Measurements from ENCODE around the gene TMC6. TPM values are rescaled to one million over a fixed set of nuclear protein-coding genes. Genes with fewer than 3 reads are reported as not detected.

The TMC6 gene
- total RNA-seq, 1 experiment from 2014 or later: 82.2 TPM

- peak within 1 kb of the TSS; percentile 59 for H3K4me3 ChIP-seq (ENCODE audit: insufficient read depth, low read depth, low read length)
- H3K36me3 ChIP-seq (replicated peaks; ENCODE audit: control insufficient read depth, insufficient read depth, low read length): peaks cover 1% of the 10 kb centered on the region; the same call in 1 of the 2 replicates
- H3K27me3 ChIP-seq (ENCODE audit: control insufficient read depth, insufficient read depth, low read length): no peaks in the 10 kb centered on the region
- DNase-seq: peak; percentile 99
Measured at GRCh38 chr17:78168242-78168902, 39.8 kb upstream of the TMC6 start, which contains the start of gene SYNGR2. SYNGR2 (plus strand) TSS chr17:78168581; CDS start chr17:78168617, 36 bp downstream.

- peak; percentile 67 for DNase-seq
- no peaks in the 10 kb centered on the region for H3K27me3 ChIP-seq (ENCODE audit: control insufficient read depth, insufficient read depth, low read length)
- no peaks in the 10 kb centered on the region for H3K36me3 ChIP-seq (replicated peaks; ENCODE audit: control insufficient read depth, insufficient read depth, low read length)
- no peak overlapping the region for H3K4me3 ChIP-seq (ENCODE audit: insufficient read depth, low read depth, low read length)
Measured at GRCh38 chr17:78166416-78166815, 37.9 kb upstream of the TMC6 start.

- Histone ChIP-seq H3K27me3 (ENCODE audit: control insufficient read depth, insufficient read depth, low read length) (no peaks in the 10 kb centered on the region), H3K36me3 (replicated peaks; ENCODE audit: control insufficient read depth, insufficient read depth, low read length) (no peaks in the 10 kb centered on the region), H3K4me3 (ENCODE audit: insufficient read depth, low read depth, low read length) (no peak overlapping the region)
- DNase-seq: no peak
Measured at GRCh38 chr17:78164748-78165607, 36.4 kb upstream of the TMC6 start.

- no peak for DNase-seq
- Histone ChIP-seq H3K27me3 (ENCODE audit: control insufficient read depth, insufficient read depth, low read length) (no peaks in the 10 kb centered on the region), H3K36me3 (replicated peaks; ENCODE audit: control insufficient read depth, insufficient read depth, low read length) (no peaks in the 10 kb centered on the region)
Measured at GRCh38 chr17:78163881-78164747, 35.6 kb upstream of the TMC6 start.

GRCh38 chr17:78159575-78160158, 31.1 kb upstream of the TMC6 start:
- Histone ChIP-seq H3K4me3 (ENCODE audit: insufficient read depth, low read depth, low read length) (no peak overlapping the region), H3K27me3 (ENCODE audit: control insufficient read depth, insufficient read depth, low read length) (no peaks in the 10 kb centered on the region), H3K36me3 (replicated peaks; ENCODE audit: control insufficient read depth, insufficient read depth, low read length) (no peaks in the 10 kb centered on the region)
- DNase-seq: no peak

More at GRCh38 chr17:78163881-78164747, 35.6 kb upstream of the TMC6 start:
- H3K4me3 ChIP-seq (ENCODE audit: insufficient read depth, low read depth, low read length): no peak overlapping the region

GRCh38 chr17:78154903-78155811, 26.6 kb upstream of the TMC6 start:
- no peak for DNase-seq
- Histone ChIP-seq H3K36me3 (replicated peaks; ENCODE audit: control insufficient read depth, insufficient read depth, low read length) (no peaks in the 10 kb centered on the region), H3K4me3 (ENCODE audit: insufficient read depth, low read depth, low read length) (no peak overlapping the region), H3K27me3 (ENCODE audit: control insufficient read depth, insufficient read depth, low read length) (no peaks in the 10 kb centered on the region)

- Histone ChIP-seq H3K36me3 (replicated peaks; ENCODE audit: control insufficient read depth, insufficient read depth, low read length) (no peaks in the 10 kb centered on the region), H3K27me3 (ENCODE audit: control insufficient read depth, insufficient read depth, low read length) (no peaks in the 10 kb centered on the region), H3K4me3 (ENCODE audit: insufficient read depth, low read depth, low read length) (no peak overlapping the region)
- DNase-seq: peak; percentile 55
Measured at GRCh38 chr17:78151514-78152008, 23.0 kb upstream of the TMC6 start.

- no peaks in the 10 kb centered on the region for H3K36me3 ChIP-seq (replicated peaks; ENCODE audit: control insufficient read depth, insufficient read depth, low read length)
- peak; percentile 41 for DNase-seq
- no peak overlapping the region for H3K4me3 ChIP-seq (ENCODE audit: insufficient read depth, low read depth, low read length)
- no peaks in the 10 kb centered on the region for H3K27me3 ChIP-seq (ENCODE audit: control insufficient read depth, insufficient read depth, low read length)
Measured at GRCh38 chr17:78148286-78149016, 19.9 kb upstream of the TMC6 start.

- Histone ChIP-seq H3K36me3 (replicated peaks; ENCODE audit: control insufficient read depth, insufficient read depth, low read length) (no peaks in the 10 kb centered on the region), H3K27me3 (ENCODE audit: control insufficient read depth, insufficient read depth, low read length) (no peaks in the 10 kb centered on the region), H3K4me3 (ENCODE audit: insufficient read depth, low read depth, low read length) (no peak overlapping the region)
- DNase-seq: peak; percentile 33
Measured at GRCh38 chr17:78147315-78147998, 18.9 kb upstream of the TMC6 start.

- DNase-seq: peak; percentile 31
- Histone ChIP-seq H3K4me3 (ENCODE audit: insufficient read depth, low read depth, low read length) (no peak overlapping the region), H3K27me3 (ENCODE audit: control insufficient read depth, insufficient read depth, low read length) (no peaks in the 10 kb centered on the region), H3K36me3 (replicated peaks; ENCODE audit: control insufficient read depth, insufficient read depth, low read length) (no peaks in the 10 kb centered on the region)
Measured at GRCh38 chr17:78146881-78147280, 18.3 kb upstream of the TMC6 start.

- H3K27me3 ChIP-seq (ENCODE audit: control insufficient read depth, insufficient read depth, low read length): no peaks in the 10 kb centered on the region; the same call in 1 of the 2 replicates
- H3K4me3 ChIP-seq (ENCODE audit: insufficient read depth, low read depth, low read length): no peak overlapping the region
- no peaks in the 10 kb centered on the region for H3K36me3 ChIP-seq (replicated peaks; ENCODE audit: control insufficient read depth, insufficient read depth, low read length)
- DNase-seq: no peak
Measured at GRCh38 chr17:78146471-78146869, 17.9 kb upstream of the TMC6 start.

All from H7 (cell line).